Uterus (tissue), 4 donors: Measurements from ENCODE around the gene TEN1. TPM values are rescaled to one million over a fixed set of nuclear protein-coding genes. Genes with fewer than 3 reads are reported as not detected.
A peak's percentile ranks its signal among the peaks of the same experiment; 100 is the strongest.

Source experiments
- DNase-seq, 2 donors: peaks; one replicate each; pipeline ENCODE4 v3.0.0-alpha.2; 2019 to 2020
- H3K27ac ChIP-seq, 2 donors: fragments of 200-600 bp; sonication (generic); 1 replicate in 1 of 2; 2 replicates in 1 of 2; pipeline ENCODE4 v1.5.1; 2016 to 2018
- H3K27me3 ChIP-seq, 2 donors: fragments of 200-600 bp; sonication (generic); one replicate each; pipeline ENCODE4 v1.5.1; 2018 to 2019; ENCODE audit warnings: control low read depth in 1 of 2
- H3K36me3 ChIP-seq, 2 donors: fragments of 200-600 bp; sonication (generic); one replicate each; pipeline ENCODE4 v1.5.1; 2019; ENCODE audit warnings: control low read depth in 1 of 2
- H3K4me1 ChIP-seq, 2 donors: fragments of 200-600 bp; sonication (generic); one replicate each; pipeline ENCODE4 v1.5.1; 2018 to 2019; ENCODE audit warnings: control low read depth in 1 of 2
- H3K4me3 ChIP-seq, 2 donors: fragments of 200-600 bp; sonication (generic); 1 replicate in 1 of 2; 2 replicates in 1 of 2; pipeline ENCODE4 v1.5.1; 2018 to 2019; ENCODE audit warnings: mild to moderate bottlenecking in 1 of 2
- H3K9me3 ChIP-seq, 2 donors: fragments of 200-600 bp; sonication (generic); one replicate each; pipeline ENCODE4 v1.5.1; 2019; ENCODE audit warnings: control low read depth in 1 of 2
- POLR2A ChIP-seq, 2 donors: fragments of 450-650 bp; IDR thresholded peaks; one replicate each; pipeline ENCODE4 v1.6.1; 2016; ENCODE audit warnings: antibody characterized with exemption in 2 of 2, mild to moderate bottlenecking in 1 of 2, moderate library complexity in 1 of 2
- intact Hi-C: fragments of 100-400 bp; cut with DNase I; formaldehyde crosslinking; loops from one replicate; pipeline ENCODE4 v1.15.1; 2023; ENCODE audit warnings: low total_unique reads
- total RNA-seq, 4 donors: library from RNA; depleted of rRNA in 3 of 4; stranded (reverse); fragments of >200 nt in 3 of 4; gene quantifications; one replicate each; pipeline versions ENCODE4 v1.1.0 to v1.2.4, GENCODE V29; 2014 to 2023
- TF ChIP-seq, protein P1 (sequence below), 4 experiments: fragments of 200-600 bp in 2 of 4; fragments of 450-650 bp in 2 of 4; sonication (generic) in 2 of 4; IDR thresholded peaks; one replicate each; pipeline ENCODE4 v1.5.1; 2016 to 2019; ENCODE audit warnings: antibody characterized with exemption in 4 of 4, mild to moderate bottlenecking in 2 of 4, moderate library complexity in 1 of 4
- donor health status: DM: yes; HTN: yes; CAD: no.

TEN1 gene
- total RNA-seq, 4 donors from 2014 or later: 3.1 to 17.2 (median 15.0) TPM

DNA sequence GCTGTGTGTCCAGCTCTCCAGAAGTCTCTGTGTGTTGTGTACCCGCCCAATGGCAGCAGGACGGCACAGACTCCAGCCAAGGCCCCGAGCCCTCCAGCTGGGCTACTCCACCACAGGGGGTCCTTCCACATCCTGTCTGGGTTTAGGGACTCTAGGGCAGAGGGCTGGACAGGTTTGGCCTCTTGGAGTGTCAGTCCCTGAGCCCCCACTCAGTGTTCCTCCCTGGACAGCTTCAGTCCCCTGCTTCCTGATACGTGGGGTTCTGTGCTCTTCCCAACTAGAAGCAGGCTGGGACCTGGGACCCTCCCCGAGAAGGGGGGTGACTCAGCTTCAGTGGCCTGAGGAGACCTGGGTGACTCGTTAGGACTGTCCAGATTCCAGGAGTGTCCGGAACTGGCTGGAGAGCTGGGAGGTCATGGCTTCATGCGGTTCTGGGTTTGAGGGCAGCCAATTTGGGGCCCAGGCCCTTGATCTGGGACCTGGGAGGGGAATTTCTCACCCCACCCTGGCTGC lies 25.8 kb downstream of the TEN1 start:
- intact Hi-C loops: loop anchor here (2.0 kb wide), 1 partner anchor 98 kb away; no protein-coding TSS in a partner anchor
- DNase-seq: no peak
- peak overlapping the region; percentile 50 to 55 for H3K27ac ChIP-seq

DNA sequence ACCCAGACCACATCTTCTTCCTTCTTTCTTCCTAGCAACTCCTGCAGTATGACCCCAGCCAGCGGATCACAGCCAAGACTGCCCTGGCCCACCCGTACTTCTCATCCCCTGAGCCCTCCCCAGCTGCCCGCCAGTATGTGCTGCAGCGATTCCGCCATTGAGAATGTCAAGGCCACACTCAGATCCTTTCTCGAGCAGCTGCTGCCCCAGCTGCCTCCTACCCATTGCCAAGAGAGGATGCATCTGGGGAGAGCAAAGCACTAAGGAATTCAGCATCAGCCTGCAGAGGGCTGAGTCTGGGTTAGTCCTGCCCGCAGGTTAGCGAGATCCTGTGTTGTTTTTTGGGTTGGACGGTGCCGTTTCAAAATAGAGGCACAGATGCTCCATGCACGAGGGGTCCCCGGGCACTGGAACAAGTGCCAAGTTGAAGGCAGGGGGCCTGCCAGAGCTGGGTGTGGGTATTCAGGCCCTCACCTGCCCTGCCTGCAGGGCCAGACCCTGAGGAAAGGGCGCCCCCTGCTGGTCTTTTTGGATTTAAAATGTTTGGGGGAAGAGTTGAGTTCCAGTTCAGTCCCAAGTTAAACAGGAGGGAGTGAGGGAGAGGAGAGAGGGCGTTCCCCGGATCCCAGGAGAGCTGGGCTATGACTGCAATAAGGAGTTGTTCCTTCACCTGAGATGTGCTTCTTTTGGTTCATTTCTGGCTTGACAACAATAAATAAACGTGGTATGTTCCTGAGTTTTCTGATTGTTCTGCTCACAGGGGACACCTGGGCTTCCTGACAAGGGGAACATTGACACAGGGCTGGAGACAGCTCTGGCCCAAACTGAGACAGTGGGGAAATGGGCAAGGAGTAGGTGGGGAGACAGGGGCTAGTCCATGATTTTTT lies 26.5 kb downstream of the TEN1 start:
- Histone ChIP-seq H3K27ac (peak overlapping the region; percentile 52 to 55), H3K4me3 (no peak overlapping the region), H3K9me3 (no peaks in the 10 kb centered on the region), H3K4me1 (no peaks in the 10 kb centered on the region), H3K27me3 (no peaks in the 10 kb centered on the region), H3K36me3 (no peaks in the 10 kb centered on the region)
- TF ChIP-seq POLR2A (IDR thresholded peaks at IDR 0.05): no peak
- TF ChIP-seq, protein P1, sequence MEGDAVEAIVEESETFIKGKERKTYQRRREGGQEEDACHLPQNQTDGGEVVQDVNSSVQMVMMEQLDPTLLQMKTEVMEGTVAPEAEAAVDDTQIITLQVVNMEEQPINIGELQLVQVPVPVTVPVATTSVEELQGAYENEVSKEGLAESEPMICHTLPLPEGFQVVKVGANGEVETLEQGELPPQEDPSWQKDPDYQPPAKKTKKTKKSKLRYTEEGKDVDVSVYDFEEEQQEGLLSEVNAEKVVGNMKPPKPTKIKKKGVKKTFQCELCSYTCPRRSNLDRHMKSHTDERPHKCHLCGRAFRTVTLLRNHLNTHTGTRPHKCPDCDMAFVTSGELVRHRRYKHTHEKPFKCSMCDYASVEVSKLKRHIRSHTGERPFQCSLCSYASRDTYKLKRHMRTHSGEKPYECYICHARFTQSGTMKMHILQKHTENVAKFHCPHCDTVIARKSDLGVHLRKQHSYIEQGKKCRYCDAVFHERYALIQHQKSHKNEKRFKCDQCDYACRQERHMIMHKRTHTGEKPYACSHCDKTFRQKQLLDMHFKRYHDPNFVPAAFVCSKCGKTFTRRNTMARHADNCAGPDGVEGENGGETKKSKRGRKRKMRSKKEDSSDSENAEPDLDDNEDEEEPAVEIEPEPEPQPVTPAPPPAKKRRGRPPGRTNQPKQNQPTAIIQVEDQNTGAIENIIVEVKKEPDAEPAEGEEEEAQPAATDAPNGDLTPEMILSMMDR (IDR thresholded peaks at IDR 0.05): peak; percentile 67 to 76 (median 70)
- intact Hi-C loops: loop anchor here (2.0 kb wide), 1 partner anchor 99 kb away; no protein-coding TSS in a partner anchor
- peak; percentile 79 to 82 for DNase-seq

More for the DNA sequence above, 25.8 kb downstream of the TEN1 start:
- Histone ChIP-seq H3K4me1 (no peaks in the 10 kb centered on the region), H3K27me3 (no peaks in the 10 kb centered on the region), H3K36me3 (no peaks in the 10 kb centered on the region), H3K4me3 (no peak overlapping the region), H3K9me3 (no peaks in the 10 kb centered on the region)
- TF ChIP-seq POLR2A (IDR thresholded peaks at IDR 0.05): no peak
- TF ChIP-seq, protein P1 (IDR thresholded peaks at IDR 0.05): no peak

DNA sequence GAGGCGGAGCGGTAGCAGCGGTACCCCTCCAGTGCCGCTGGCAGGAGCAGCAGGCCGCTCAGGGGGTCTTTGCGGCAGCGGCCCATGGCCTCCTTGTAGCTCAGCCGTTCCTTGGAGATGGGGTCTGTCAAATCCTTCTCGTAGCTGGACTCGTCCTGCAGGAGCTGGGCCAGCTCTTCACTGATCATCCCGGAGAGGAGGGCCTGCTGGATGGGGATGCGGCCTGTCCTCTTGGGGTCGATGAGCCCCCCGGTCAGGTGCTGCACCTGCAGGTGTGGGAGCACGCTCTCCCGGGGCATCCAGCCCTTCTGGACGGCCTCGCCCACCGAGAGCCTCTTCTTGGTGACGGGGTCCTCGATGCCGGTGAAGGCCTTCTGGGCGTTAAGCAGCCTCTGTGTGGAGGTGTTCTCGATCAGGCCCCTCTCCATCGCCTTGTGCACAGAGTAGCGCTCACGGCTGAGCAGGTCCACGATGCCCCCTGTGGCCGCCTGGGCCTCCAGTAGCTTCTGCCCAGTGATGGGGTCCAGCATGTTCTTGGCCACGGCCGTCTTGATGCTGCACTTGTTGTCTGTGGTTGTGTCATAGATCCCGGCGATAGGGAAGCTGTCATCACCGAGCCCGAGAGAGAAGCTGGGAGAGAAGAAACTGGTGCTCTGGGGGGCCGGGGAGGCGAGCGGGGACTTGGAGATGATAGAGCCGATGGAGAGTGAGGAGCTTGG lies 28.2 kb downstream of the TEN1 start:
- no peak for DNase-seq
- Histone ChIP-seq H3K36me3 (no peaks in the 10 kb centered on the region), H3K27ac (no peak overlapping the region), H3K9me3 (no peaks in the 10 kb centered on the region), H3K27me3 (no peaks in the 10 kb centered on the region), H3K4me3 (no peak overlapping the region), H3K4me1 (no peaks in the 10 kb centered on the region)
- intact Hi-C loops: no loop called here
- TF ChIP-seq, protein P1 (IDR thresholded peaks at IDR 0.05): no peak
- no peak for TF ChIP-seq POLR2A (IDR thresholded peaks at IDR 0.05)

DNA sequence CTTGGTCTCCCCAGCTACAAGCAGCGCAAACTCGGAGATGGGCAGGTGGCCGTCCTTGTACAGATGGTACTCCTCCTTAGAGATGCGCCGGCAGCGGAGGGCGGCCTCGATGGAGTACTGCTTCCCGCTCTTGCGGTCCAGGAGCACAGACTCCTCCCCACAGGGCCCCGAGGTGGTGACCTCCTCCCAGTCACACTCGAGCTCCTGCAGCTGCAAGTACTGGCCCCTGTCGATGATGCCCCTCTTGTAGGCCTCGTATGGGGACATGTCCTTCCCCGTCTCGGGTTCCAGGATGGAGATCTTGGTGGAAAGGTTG lies 28.8 kb downstream of the TEN1 start:
- Histone ChIP-seq H3K9me3 (no peaks in the 10 kb centered on the region), H3K4me3 (no peak overlapping the region), H3K36me3 (no peaks in the 10 kb centered on the region), H3K27me3 (no peaks in the 10 kb centered on the region), H3K27ac (no peak overlapping the region), H3K4me1 (no peaks in the 10 kb centered on the region)
- no peak for DNase-seq
- TF ChIP-seq POLR2A (IDR thresholded peaks at IDR 0.05): no peak
- TF ChIP-seq, protein P1 (IDR thresholded peaks at IDR 0.05): no peak
- intact Hi-C loops: no loop called here

DNA sequence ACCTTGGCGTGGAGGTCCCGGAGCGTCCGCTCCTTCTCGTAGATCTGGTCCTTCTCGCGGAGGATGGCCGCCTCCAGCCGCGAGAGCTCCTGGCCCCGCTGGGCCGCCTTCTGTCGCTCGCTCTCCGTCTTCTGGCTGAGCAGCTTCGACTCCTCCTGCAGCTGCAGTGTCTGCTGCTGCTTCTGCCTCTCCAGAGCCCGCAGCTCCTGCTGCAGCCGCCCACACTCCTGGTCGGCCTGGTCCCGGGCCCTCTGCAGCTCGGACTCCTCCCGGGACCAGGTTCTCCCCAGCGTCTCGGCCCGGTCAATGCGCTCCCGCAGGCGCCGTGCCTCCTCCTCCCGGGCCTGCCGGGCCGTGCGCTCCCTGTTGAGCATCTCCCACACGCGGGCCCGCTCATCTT lies 29.2 kb downstream of the TEN1 start:
- TF ChIP-seq, protein P1 (IDR thresholded peaks at IDR 0.05): no peak
- no peak for TF ChIP-seq POLR2A (IDR thresholded peaks at IDR 0.05)
- Histone ChIP-seq H3K4me3 (no peak overlapping the region), H3K27me3 (no peaks in the 10 kb centered on the region), H3K4me1 (no peaks in the 10 kb centered on the region), H3K27ac (no peak overlapping the region), H3K9me3 (no peaks in the 10 kb centered on the region), H3K36me3 (no peaks in the 10 kb centered on the region)
- DNase-seq: no peak
- intact Hi-C loops: no loop called here
